Mammary epithelial cell (primary cell): ENCODE measurements around the gene AHSG.

Source experiments
- CTCF ChIP-seq, 2 donors: IDR thresholded peaks in 1 of 2; conservative IDR thresholded peaks in 1 of 2; 2 replicates each; pipeline ENCODE4 v1.5.1; 2011 to 2012; ENCODE audit warnings: inconsistent platforms in 2 of 2, low read length in 2 of 2, mild to moderate bottlenecking in 2 of 2, control low read depth in 1 of 2, low read depth in 1 of 2; ENCODE audit not compliant: insufficient read depth in 1 of 2; ENCODE audit errors: extremely low read depth in 1 of 2
- EZH2 ChIP-seq: IDR thresholded peaks from 2 replicates; pipeline ENCODE4 v1.6.1; 2012; ENCODE audit warnings: low read length, inconsistent platforms, borderline replicate concordance

GRCh38 chr3:186609247-186609868 lies 3.5 kb upstream of the AHSG start:
- TF ChIP-seq CTCF (conservative IDR thresholded peaks at IDR 0.05 in 1 of 2, IDR thresholded peaks at IDR 0.05 in 1 of 2; ENCODE audit: extremely low read depth in 1 of 2, insufficient read depth in 1 of 2, low read depth in 1 of 2, low read length in 2 of 2): peak; percentile 68 to 84
- no peak for TF ChIP-seq EZH2
